ENCODE measurements around the gene TMEM26. TPM values are rescaled to one million over a fixed set of nuclear protein-coding genes. Genes with fewer than 3 reads are reported as not detected.
"Not testable (repeated sequence)": the region's sequence is repeated elsewhere in the genome, so short reads cannot be mapped to it uniquely, and the experiment has no call there.

Gene TMEM26
- total and polyA plus RNA-seq, 2 donors: 2.5 to 3.4 TPM

DNA sequence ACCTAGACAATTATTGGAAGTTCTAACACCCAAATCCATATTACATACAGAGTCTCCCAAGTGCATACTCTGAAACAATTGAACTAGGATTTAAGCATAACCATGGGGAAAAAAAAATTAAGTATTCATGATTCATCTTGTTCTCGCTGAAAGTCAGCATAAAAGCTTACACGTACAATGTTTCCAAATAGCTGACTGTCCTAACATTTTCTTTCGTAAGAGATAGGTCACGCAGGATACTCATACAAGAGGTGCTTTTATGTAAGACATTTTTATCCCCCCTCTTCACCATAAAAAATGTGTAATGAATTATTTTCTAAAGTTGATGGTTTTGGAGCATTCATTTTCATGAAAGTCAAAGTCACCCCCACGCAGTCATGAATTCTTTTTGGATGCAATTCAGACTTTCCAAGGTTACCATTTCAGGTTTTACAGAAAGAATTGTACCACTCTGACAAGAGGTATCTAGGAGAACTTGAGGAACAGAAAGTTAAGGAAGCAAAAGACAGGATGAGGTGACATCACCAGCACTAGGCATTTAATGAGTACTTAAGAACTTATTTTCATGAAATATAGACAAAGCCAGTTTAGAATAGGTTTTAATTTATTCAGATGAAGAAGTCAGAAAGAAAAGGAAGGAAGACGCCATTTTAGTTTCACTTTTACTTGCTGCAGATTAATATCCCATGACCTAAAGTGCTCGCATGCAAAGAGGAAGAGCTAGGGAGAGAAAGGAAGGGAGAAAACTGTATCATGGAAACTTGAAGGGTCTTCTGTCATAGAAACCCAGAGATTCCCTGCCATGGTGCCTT lies 55.8 kb downstream of the TMEM26 start:
- H3K9me3 ChIP-seq (ENCODE audit: control insufficient read depth in 2 of 2, insufficient read depth in 1 of 2, low read length in 1 of 2): no peaks in the 10 kb centered on the region
- H3K36me3 ChIP-seq (ENCODE audit: control insufficient read depth in 2 of 2, insufficient read depth in 2 of 2, low read length in 1 of 2): no peaks in the 10 kb centered on the region
- peak in 5 of 9 donors; percentile 4 to 48 (median 10) for DNase-seq (ENCODE audit: low read depth in 6 of 9, low spot score in 9 of 9)

DNA sequence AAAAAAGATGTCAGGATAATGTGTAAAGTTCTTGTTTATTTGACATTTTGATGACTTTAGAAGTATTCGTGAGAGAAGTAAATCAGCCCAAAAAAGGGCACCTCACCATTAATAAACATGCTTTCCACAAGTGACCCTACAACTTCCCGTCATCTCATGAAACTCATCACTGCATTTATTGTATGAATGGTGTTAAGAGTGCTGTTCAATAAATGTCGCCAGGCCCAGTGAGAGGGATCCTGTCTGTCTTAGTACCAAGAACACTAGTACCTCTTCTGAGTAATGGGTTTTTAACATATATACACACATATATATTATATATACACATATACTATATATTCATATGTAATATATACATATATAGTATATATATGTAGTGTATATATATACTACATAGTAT lies 61.9 kb downstream of the TMEM26 start:
- Histone ChIP-seq H3K27ac (ENCODE audit: low read depth in 1 of 2, low read length in 1 of 2) (no peak overlapping the region), H3K9me3 (ENCODE audit: control insufficient read depth in 2 of 2, insufficient read depth in 1 of 2, low read length in 1 of 2) (no peaks in the 10 kb centered on the region), H3K27me3 (ENCODE audit: control insufficient read depth in 2 of 2, insufficient read depth in 1 of 2, low read length in 1 of 2) (no peaks in the 10 kb centered on the region), H3K4me1 (ENCODE audit: control insufficient read depth in 2 of 2, insufficient read depth in 2 of 2, low read length in 2 of 2) (no peaks in the 10 kb centered on the region), H3K36me3 (ENCODE audit: control insufficient read depth in 2 of 2, insufficient read depth in 2 of 2, low read length in 1 of 2) (no peaks in the 10 kb centered on the region), H3K4me3 (ENCODE audit: low read length in 2 of 2) (no peak overlapping the region)
- 84% methylated on average over 3 of the region's 3 CpGs for WGBS
- no peak for DNase-seq (ENCODE audit: low read depth in 6 of 9, low spot score in 9 of 9)

More for the DNA sequence above, 55.8 kb downstream of the TMEM26 start:
- peak overlapping the region in 1 of 2 donors; percentile 26 for H3K4me3 ChIP-seq (ENCODE audit: low read length in 2 of 2)
- no peaks in the 10 kb centered on the region for H3K27me3 ChIP-seq (ENCODE audit: control insufficient read depth in 2 of 2, insufficient read depth in 1 of 2, low read length in 1 of 2)
- 71% methylated on average over 7 of the region's 7 CpGs for WGBS
- H3K27ac ChIP-seq (ENCODE audit: low read depth in 1 of 2, low read length in 1 of 2): no peak overlapping the region
- peaks cover 0 to 4% of the 10 kb centered on the region in 2 donors for H3K4me1 ChIP-seq (ENCODE audit: control insufficient read depth in 2 of 2, insufficient read depth in 2 of 2, low read length in 2 of 2)

- H3K4me1 ChIP-seq (ENCODE audit: control insufficient read depth in 2 of 2, insufficient read depth in 2 of 2, low read length in 2 of 2): no peaks in the 10 kb centered on the region
- 23% methylated on average over 4 of the region's 4 CpGs for WGBS
- no peaks in the 10 kb centered on the region for H3K9me3 ChIP-seq (ENCODE audit: control insufficient read depth in 2 of 2, insufficient read depth in 1 of 2, low read length in 1 of 2)
- H3K36me3 ChIP-seq (ENCODE audit: control insufficient read depth in 2 of 2, insufficient read depth in 2 of 2, low read length in 1 of 2): no peaks in the 10 kb centered on the region
- no peak overlapping the region for H3K27ac ChIP-seq (ENCODE audit: low read depth in 1 of 2, low read length in 1 of 2)
- no peak overlapping the region for H3K4me3 ChIP-seq (ENCODE audit: low read length in 2 of 2)
- H3K27me3 ChIP-seq (ENCODE audit: control insufficient read depth in 2 of 2, insufficient read depth in 1 of 2, low read length in 1 of 2): no peaks in the 10 kb centered on the region
- DNase-seq (ENCODE audit: low read depth in 6 of 9, low spot score in 9 of 9): no peak
Measured at GRCh38 chr10:61390851-61391250, 62.3 kb downstream of the TMEM26 start.

GRCh38 chr10:61389887-61390286 lies 63.3 kb downstream of the TMEM26 start:
- Histone ChIP-seq H3K27ac (ENCODE audit: low read depth in 1 of 2, low read length in 1 of 2) (no peak overlapping the region), H3K4me3 (ENCODE audit: low read length in 2 of 2) (no peak overlapping the region), H3K9me3 (ENCODE audit: control insufficient read depth in 2 of 2, insufficient read depth in 1 of 2, low read length in 1 of 2) (no peaks in the 10 kb centered on the region), H3K36me3 (ENCODE audit: control insufficient read depth in 2 of 2, insufficient read depth in 2 of 2, low read length in 1 of 2) (no peaks in the 10 kb centered on the region), H3K27me3 (ENCODE audit: control insufficient read depth in 2 of 2, insufficient read depth in 1 of 2, low read length in 1 of 2) (no peaks in the 10 kb centered on the region), H3K4me1 (ENCODE audit: control insufficient read depth in 2 of 2, insufficient read depth in 2 of 2, low read length in 2 of 2) (no peaks in the 10 kb centered on the region)
- 96% methylated on average over 3 of the region's 3 CpGs for WGBS
- DNase-seq (ENCODE audit: low read depth in 6 of 9, low spot score in 9 of 9): no peak

GRCh38 chr10:61388986-61389385 lies 64.2 kb downstream of the TMEM26 start:
- H3K27ac ChIP-seq (ENCODE audit: low read depth in 1 of 2, low read length in 1 of 2); H3K4me3 ChIP-seq (ENCODE audit: low read length in 2 of 2); H3K9me3 ChIP-seq (ENCODE audit: control insufficient read depth in 2 of 2, insufficient read depth in 1 of 2, low read length in 1 of 2); H3K36me3 ChIP-seq (ENCODE audit: control insufficient read depth in 2 of 2, insufficient read depth in 2 of 2, low read length in 1 of 2); H3K27me3 ChIP-seq (ENCODE audit: control insufficient read depth in 2 of 2, insufficient read depth in 1 of 2, low read length in 1 of 2); DNase-seq (ENCODE audit: low read depth in 6 of 9, low spot score in 9 of 9); H3K4me1 ChIP-seq (ENCODE audit: control insufficient read depth in 2 of 2, insufficient read depth in 2 of 2, low read length in 2 of 2): not testable (repeated sequence)
- 96% methylated on average over 6 of the region's 6 CpGs for WGBS

- no peak overlapping the region for H3K27ac ChIP-seq (ENCODE audit: low read depth in 1 of 2, low read length in 1 of 2)
- DNase-seq (ENCODE audit: low read depth in 6 of 9, low spot score in 9 of 9): no peak
- no peak overlapping the region for H3K4me3 ChIP-seq (ENCODE audit: low read length in 2 of 2)
- 98% methylated on average over 2 of the region's 2 CpGs for WGBS
- H3K4me1 ChIP-seq (ENCODE audit: control insufficient read depth in 2 of 2, insufficient read depth in 2 of 2, low read length in 2 of 2): no peaks in the 10 kb centered on the region
- H3K9me3 ChIP-seq (ENCODE audit: control insufficient read depth in 2 of 2, insufficient read depth in 1 of 2, low read length in 1 of 2): no peaks in the 10 kb centered on the region
- H3K36me3 ChIP-seq (ENCODE audit: control insufficient read depth in 2 of 2, insufficient read depth in 2 of 2, low read length in 1 of 2): no peaks in the 10 kb centered on the region
- H3K27me3 ChIP-seq (ENCODE audit: control insufficient read depth in 2 of 2, insufficient read depth in 1 of 2, low read length in 1 of 2): no peaks in the 10 kb centered on the region
Measured at GRCh38 chr10:61385231-61386001, 67.8 kb downstream of the TMEM26 start.

DNA sequence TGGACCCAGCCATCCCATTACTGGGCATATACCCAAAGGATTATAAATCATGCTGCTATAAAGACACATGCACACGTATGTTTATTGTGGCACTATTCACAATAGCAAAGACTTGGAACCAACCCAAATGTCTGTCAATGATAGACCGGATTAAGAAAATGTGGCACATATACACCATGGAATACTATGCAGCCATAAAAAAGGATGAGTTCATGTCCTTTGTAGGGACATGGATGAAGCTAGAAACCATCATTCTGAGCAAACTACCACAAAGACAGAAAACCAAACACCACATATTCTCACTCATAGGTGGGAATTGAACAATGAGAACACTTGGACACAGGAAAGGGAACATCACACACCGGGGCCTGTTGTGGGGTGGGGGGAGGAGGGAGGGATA lies 72.0 kb downstream of the TMEM26 start:
- not testable (repeated sequence) for H3K27me3 ChIP-seq (ENCODE audit: control insufficient read depth in 2 of 2, insufficient read depth in 1 of 2, low read length in 1 of 2); H3K4me1 ChIP-seq (ENCODE audit: control insufficient read depth in 2 of 2, insufficient read depth in 2 of 2, low read length in 2 of 2); H3K27ac ChIP-seq (ENCODE audit: low read depth in 1 of 2, low read length in 1 of 2); DNase-seq (ENCODE audit: low read depth in 6 of 9, low spot score in 9 of 9); H3K36me3 ChIP-seq (ENCODE audit: control insufficient read depth in 2 of 2, insufficient read depth in 2 of 2, low read length in 1 of 2); H3K4me3 ChIP-seq (ENCODE audit: low read length in 2 of 2)
- H3K9me3 ChIP-seq (ENCODE audit: control insufficient read depth in 2 of 2, insufficient read depth in 1 of 2, low read length in 1 of 2): peaks cover 0 to 16% of the 10 kb centered on the region in 2 donors
- 98% methylated on average over 3 of the region's 3 CpGs for WGBS

- Histone ChIP-seq H3K9me3 (ENCODE audit: control insufficient read depth in 2 of 2, insufficient read depth in 1 of 2, low read length in 1 of 2) (peaks cover 0 to 16% of the 10 kb centered on the region in 2 donors), H3K27ac (ENCODE audit: low read depth in 1 of 2, low read length in 1 of 2) (no peak overlapping the region), H3K36me3 (ENCODE audit: control insufficient read depth in 2 of 2, insufficient read depth in 2 of 2, low read length in 1 of 2) (no peaks in the 10 kb centered on the region), H3K4me1 (ENCODE audit: control insufficient read depth in 2 of 2, insufficient read depth in 2 of 2, low read length in 2 of 2) (no peaks in the 10 kb centered on the region), H3K27me3 (ENCODE audit: control insufficient read depth in 2 of 2, insufficient read depth in 1 of 2, low read length in 1 of 2) (no peaks in the 10 kb centered on the region), H3K4me3 (ENCODE audit: low read length in 2 of 2) (no peak overlapping the region)
- 95% methylated on average over 7 of the region's 7 CpGs for WGBS
- no peak for DNase-seq (ENCODE audit: low read depth in 6 of 9, low spot score in 9 of 9)
Measured at GRCh38 chr10:61378865-61379264, 74.3 kb downstream of the TMEM26 start.

GRCh38 chr10:61376908-61377368 lies 76.2 kb downstream of the TMEM26 start:
- 95% methylated on average over 23 of the region's 23 CpGs for WGBS
- H3K9me3 ChIP-seq (ENCODE audit: control insufficient read depth in 2 of 2, insufficient read depth in 1 of 2, low read length in 1 of 2): peaks cover 0 to 16% of the 10 kb centered on the region in 2 donors
- no peak overlapping the region for H3K4me3 ChIP-seq (ENCODE audit: low read length in 2 of 2)
- no peaks in the 10 kb centered on the region for H3K36me3 ChIP-seq (ENCODE audit: control insufficient read depth in 2 of 2, insufficient read depth in 2 of 2, low read length in 1 of 2)
- no peak overlapping the region for H3K27ac ChIP-seq (ENCODE audit: low read depth in 1 of 2, low read length in 1 of 2)
- DNase-seq (ENCODE audit: low read depth in 6 of 9, low spot score in 9 of 9): no peak
- H3K4me1 ChIP-seq (ENCODE audit: control insufficient read depth in 2 of 2, insufficient read depth in 2 of 2, low read length in 2 of 2): no peaks in the 10 kb centered on the region
- no peaks in the 10 kb centered on the region for H3K27me3 ChIP-seq (ENCODE audit: control insufficient read depth in 2 of 2, insufficient read depth in 1 of 2, low read length in 1 of 2)

Measured in thymus (tissue), 11 donors.